ENCODE measurements around the gene PLCH2.

DNA sequence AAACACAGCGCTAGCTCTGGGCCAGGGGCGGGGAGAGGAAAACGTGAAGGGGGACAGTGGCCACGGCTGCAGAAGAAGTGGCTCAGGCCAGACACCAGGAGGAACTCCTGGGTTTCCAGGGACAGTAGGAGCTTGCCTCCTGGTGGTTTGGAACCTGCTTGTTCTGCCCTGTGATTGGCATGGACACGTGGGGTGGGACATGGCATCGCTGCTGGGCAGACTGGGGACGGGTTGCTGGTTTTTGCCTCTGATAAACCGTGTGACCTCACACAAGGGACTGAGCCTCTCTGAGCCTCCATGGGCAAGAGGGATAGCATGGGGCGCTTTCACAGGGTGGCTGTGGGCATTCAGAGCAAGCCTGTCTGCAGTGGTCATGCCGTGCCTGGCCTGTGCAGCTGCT, 7.5 kb upstream of the PLCH2 start:
- TF ChIP-seq, protein P1, sequence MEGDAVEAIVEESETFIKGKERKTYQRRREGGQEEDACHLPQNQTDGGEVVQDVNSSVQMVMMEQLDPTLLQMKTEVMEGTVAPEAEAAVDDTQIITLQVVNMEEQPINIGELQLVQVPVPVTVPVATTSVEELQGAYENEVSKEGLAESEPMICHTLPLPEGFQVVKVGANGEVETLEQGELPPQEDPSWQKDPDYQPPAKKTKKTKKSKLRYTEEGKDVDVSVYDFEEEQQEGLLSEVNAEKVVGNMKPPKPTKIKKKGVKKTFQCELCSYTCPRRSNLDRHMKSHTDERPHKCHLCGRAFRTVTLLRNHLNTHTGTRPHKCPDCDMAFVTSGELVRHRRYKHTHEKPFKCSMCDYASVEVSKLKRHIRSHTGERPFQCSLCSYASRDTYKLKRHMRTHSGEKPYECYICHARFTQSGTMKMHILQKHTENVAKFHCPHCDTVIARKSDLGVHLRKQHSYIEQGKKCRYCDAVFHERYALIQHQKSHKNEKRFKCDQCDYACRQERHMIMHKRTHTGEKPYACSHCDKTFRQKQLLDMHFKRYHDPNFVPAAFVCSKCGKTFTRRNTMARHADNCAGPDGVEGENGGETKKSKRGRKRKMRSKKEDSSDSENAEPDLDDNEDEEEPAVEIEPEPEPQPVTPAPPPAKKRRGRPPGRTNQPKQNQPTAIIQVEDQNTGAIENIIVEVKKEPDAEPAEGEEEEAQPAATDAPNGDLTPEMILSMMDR (IDR thresholded peaks at IDR 0.05), result no peak
- TF ChIP-seq POLR2A (IDR thresholded peaks at IDR 0.05), result no peak

Measured in right lobe of liver (tissue), 4 donors.